Subcutaneous abdominal adipose tissue (tissue), 5 donors: ENCODE data around the gene STARD9.

ENCODE experiments used
- H3K27ac ChIP-seq: one replicate; pipeline ENCODE4 v1.7.0; 2013; ENCODE audit warnings: low read depth, mild to moderate bottlenecking, inconsistent platforms, low read length, moderate library complexity
- H3K27me3 ChIP-seq, 5 donors: one replicate each; pipeline ENCODE4 v1.7.0; 2013; ENCODE audit warnings: low read length in 5 of 5, inconsistent platforms in 1 of 5; ENCODE audit not compliant: control insufficient read depth in 5 of 5, insufficient read depth in 4 of 5
- H3K36me3 ChIP-seq, 5 donors: one replicate each; pipeline ENCODE4 v1.7.0; 2013; ENCODE audit warnings: low read length in 5 of 5; ENCODE audit not compliant: control insufficient read depth in 5 of 5, insufficient read depth in 5 of 5
- H3K4me1 ChIP-seq, 5 donors: one replicate each; pipeline ENCODE4 v1.7.0; 2013; ENCODE audit warnings: low read length in 5 of 5, mild to moderate bottlenecking in 3 of 5, moderate library complexity in 1 of 5; ENCODE audit not compliant: control insufficient read depth in 5 of 5, insufficient read depth in 5 of 5
- H3K4me3 ChIP-seq, 5 donors: one replicate each; pipeline ENCODE4 v1.7.0; 2013; ENCODE audit warnings: low read length in 5 of 5, low read depth in 1 of 5
- H3K9ac ChIP-seq, 5 donors: one replicate each; pipeline ENCODE4 v1.7.0; 2013; ENCODE audit warnings: low read length in 5 of 5, mild to moderate bottlenecking in 4 of 5, moderate library complexity in 3 of 5
- H3K9me3 ChIP-seq, 5 donors: one replicate each; pipeline ENCODE4 v1.7.0; 2013; ENCODE audit warnings: low read length in 5 of 5; ENCODE audit not compliant: control insufficient read depth in 5 of 5
- donor health status: healthy.
- donor health status: healthy.
- donor health status: healthy.
- donor health status: healthy.
- donor health status: healthy.

Gene STARD9

DNA sequence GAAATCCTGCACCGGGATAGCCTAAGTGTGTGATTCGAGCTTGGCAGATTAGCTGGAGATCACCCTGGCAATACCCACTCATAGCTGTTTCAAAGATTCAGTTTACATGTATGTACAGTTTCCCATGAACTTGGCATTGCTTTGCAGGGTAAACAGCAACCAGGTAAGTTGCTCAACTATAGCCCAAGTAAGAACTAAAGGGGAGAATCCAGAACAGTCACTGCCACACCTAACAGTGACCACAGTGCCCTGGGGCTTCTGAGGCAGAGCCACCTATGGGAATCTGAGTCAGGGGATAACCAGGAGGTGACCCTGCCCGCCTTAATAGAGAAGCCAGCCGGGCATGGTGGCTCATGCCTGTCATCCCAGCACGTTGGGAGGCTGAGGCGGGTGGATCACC lies 145.6 kb downstream of the STARD9 start:
- Histone ChIP-seq H3K36me3 (peaks cover 2 to 87% (median 80%) of the 10 kb centered on the region in 5 donors), H3K9ac (no peak overlapping the region), H3K4me1 (no peaks in the 10 kb centered on the region), H3K27ac (no peak overlapping the region), H3K4me3 (no peak overlapping the region), H3K27me3 (no peaks in the 10 kb centered on the region), H3K9me3 (no peaks in the 10 kb centered on the region)

DNA sequence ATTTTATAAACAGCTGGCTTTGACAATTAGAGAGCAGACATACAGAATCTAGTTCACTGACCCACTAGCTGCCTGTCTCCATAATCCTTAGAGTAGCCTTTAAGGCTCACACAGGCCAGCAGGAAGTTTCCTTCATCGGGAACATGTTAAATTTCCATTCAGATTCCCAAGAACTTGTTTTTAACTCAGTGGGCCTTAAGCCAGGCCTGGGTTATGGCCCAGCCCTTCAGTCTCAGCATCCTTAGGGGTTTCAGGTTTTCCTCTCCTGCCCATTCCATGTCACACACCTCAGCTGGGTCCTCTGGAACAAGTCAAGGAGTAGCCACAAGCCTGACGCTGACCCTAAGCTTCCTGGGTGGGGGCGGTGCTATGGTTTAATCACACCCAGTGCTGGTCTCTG lies 146.5 kb downstream of the STARD9 start:
- no peak overlapping the region for H3K27ac ChIP-seq
- H3K27me3 ChIP-seq = no peaks in the 10 kb centered on the region
- H3K9me3 ChIP-seq = no peaks in the 10 kb centered on the region
- H3K9ac ChIP-seq = no peak overlapping the region
- H3K4me1 ChIP-seq = no peaks in the 10 kb centered on the region
- peaks cover 7 to 91% (median 83%) of the 10 kb centered on the region in 5 donors for H3K36me3 ChIP-seq
- no peak overlapping the region for H3K4me3 ChIP-seq

DNA sequence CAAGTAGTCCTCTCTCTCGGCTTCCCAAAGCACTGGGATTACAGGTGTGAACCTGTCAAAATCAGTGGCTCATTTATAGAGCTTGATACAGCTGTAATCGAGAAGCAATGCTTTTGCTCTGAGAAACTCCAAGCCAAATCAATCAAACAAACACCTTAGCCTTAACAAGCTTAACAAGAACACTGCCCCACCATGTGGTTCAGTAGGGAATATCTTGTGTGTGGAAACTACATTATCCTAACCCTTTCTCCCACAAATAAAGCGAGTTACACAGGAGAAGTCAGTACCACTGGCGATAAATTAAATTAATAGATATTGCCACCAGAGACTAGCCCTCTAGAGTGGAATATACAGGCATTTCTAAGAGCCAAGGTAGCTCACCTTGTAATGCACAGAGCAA lies 147.7 kb downstream of the STARD9 start:
- Histone ChIP-seq H3K9me3 (no peaks in the 10 kb centered on the region), H3K4me3 (no peak overlapping the region), H3K4me1 (no peaks in the 10 kb centered on the region), H3K27ac (no peak overlapping the region), H3K27me3 (no peaks in the 10 kb centered on the region), H3K36me3 (peaks cover 9 to 94% (median 83%) of the 10 kb centered on the region in 5 donors), H3K9ac (no peak overlapping the region)

DNA sequence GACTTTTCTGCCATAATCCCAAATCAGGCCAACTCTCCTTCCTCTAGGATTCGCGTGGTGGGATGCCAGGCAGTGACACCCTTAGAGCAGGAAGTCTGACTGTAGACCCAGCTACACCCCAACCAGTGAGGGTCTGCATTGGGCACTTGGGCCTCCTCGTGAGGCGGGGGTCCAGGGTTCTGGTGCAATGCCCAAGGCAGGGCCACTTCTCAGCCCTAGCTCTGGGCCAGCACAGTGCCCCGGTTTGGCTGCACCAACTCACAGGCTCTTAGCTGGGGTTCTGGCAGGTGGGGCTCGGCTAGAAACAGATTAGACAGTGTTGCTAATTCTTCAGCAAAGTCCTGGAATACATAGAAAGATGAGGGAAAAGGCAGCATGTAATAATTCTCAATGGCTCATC lies 148.9 kb downstream of the STARD9 start:
- Histone ChIP-seq H3K36me3 (peaks cover 9 to 94% (median 83%) of the 10 kb centered on the region in 5 donors), H3K4me3 (no peak overlapping the region), H3K9me3 (no peaks in the 10 kb centered on the region), H3K27me3 (no peaks in the 10 kb centered on the region), H3K4me1 (no peaks in the 10 kb centered on the region), H3K9ac (no peak overlapping the region), H3K27ac (no peak overlapping the region)

DNA sequence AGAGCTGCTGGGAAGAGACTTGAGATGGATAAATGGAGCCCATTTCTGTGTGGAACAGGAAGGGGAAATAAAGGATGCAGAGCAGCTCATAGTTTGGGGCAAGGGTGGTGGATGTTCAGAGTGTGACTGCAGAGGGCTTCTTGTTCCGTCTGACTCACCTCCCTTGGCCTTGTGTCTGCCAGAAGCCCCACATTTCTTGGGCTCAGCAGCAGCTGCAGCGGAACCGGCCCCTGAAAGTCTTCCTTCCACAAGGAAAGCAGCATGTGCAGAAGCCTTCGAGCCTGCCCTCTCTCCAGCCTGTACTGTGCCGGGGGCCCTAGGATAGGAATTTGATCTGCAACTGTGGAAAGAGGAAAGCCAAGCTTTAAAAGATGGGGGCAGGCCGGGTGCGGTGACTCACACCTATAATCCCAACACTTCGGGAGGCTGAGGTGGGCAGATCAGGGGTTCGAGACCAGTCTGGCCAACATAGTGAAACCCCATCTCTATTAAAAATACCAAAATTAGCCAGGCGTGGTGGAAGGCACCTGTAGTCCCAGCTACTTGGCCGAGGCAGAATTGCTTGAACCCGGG lies 150.0 kb downstream of the STARD9 start:
- no peaks in the 10 kb centered on the region for H3K9me3 ChIP-seq
- no peak overlapping the region for H3K4me3 ChIP-seq
- H3K27me3 ChIP-seq = no peaks in the 10 kb centered on the region
- no peaks in the 10 kb centered on the region for H3K4me1 ChIP-seq
- H3K36me3 ChIP-seq = peaks cover 9 to 93% (median 84%) of the 10 kb centered on the region in 5 donors
- H3K27ac ChIP-seq = no peak overlapping the region
- H3K9ac ChIP-seq = no peak overlapping the region

DNA sequence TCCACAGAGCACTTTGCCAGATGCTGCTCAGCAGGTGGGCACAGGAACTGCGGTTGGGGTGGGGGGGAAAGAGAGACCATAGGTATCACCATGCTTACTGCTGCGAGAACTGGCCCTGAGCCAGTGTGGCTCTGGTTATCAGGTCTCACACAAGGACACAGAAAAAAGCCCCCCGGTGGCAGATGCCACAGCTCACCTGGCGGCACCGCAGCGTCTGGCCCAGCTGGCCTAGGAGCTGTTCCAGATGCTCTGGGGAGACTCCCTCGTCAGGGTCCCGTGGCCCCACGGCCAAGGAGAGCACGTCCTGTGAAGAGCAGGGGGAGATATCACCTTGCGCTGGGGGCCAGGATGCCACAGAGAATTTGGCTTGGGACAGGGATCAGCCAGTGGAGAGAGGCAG lies 150.7 kb downstream of the STARD9 start:
- Histone ChIP-seq H3K27ac (no peak overlapping the region), H3K9me3 (no peaks in the 10 kb centered on the region), H3K27me3 (no peaks in the 10 kb centered on the region), H3K9ac (no peak overlapping the region), H3K4me1 (no peaks in the 10 kb centered on the region), H3K36me3 (peaks cover 9 to 96% (median 86%) of the 10 kb centered on the region in 5 donors), H3K4me3 (no peak overlapping the region)

DNA sequence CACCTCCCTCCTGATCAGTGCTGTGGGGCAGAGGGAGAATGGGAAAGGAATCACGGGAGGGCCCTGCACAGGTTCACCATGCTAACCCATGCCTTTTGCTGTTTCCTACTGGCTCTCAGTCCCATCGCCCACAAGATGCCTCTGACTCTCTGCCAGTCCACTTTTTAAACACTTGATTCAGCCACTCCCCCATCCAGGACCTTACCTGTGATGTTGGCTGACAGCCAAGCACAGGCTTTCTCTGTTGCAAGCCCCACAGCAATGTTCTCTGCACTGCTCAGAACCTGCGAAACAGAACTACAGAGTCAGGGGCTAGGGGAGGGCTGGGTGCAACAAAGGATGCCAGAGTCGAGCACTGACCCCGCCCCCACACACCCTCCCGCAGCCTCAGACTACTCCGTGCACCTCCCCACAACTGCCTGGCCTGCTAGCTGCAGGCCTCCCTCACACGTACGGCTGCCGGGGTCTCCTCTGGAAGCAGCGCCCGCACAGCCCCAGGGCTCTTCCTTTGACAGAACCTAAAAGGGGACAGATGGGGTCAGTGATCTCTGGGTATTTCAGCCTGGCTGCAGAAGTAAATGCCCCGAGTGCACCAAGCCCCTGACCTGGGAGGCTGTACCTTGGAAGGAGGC lies 152.5 kb downstream of the STARD9 start:
- H3K4me3 ChIP-seq = no peak overlapping the region
- no peak overlapping the region for H3K27ac ChIP-seq
- no peaks in the 10 kb centered on the region for H3K9me3 ChIP-seq
- no peaks in the 10 kb centered on the region for H3K27me3 ChIP-seq
- H3K4me1 ChIP-seq = no peaks in the 10 kb centered on the region
- H3K36me3 ChIP-seq = peaks cover 11 to 99% (median 95%) of the 10 kb centered on the region in 5 donors
- no peak overlapping the region for H3K9ac ChIP-seq

DNA sequence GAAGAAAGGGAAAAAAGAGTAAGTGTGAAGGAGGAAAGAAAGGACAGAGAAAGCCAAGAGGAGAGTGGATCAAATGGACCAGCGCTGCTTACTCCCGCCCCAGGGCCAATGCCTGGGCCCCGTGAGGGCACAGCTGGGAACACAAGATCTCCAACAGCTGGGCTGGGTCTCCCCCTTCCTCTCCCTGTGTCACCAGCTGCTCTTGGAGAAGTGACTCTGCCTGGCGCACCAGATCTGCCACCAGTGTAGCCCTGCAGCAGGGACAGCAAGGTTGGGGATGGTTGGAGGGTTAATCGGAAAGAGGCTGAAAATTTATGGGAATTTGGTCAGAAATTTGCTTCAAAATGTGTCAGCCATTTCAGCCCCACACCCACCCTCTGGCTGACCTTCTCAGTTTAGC lies 153.2 kb downstream of the STARD9 start:
- peaks cover 11 to 98% (median 92%) of the 10 kb centered on the region in 5 donors for H3K36me3 ChIP-seq

DNA sequence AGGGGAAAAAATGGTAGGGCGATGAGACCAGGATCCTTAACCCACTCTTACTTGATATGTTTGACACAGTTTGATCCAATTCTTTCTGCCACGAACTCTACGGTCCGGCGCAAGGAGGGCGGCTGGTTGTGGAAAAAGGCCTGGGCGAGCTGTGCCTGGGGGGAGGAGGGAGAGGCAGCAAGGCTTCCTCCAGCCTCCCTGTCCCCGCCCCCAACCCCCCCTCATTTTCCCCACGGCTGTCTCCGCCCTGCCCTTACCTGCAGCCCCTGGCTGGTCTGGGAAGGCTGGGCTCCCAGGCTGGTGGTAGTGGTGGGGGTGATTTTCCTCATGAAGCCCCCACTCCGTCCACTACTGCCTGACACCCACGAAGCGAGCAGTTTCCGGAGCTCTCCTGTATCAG lies 153.6 kb downstream of the STARD9 start:
- Histone ChIP-seq H3K9me3 (no peaks in the 10 kb centered on the region), H3K36me3 (peaks cover 10 to 98% (median 93%) of the 10 kb centered on the region in 5 donors), H3K9ac (no peak overlapping the region), H3K27ac (no peak overlapping the region), H3K4me3 (no peak overlapping the region), H3K27me3 (no peaks in the 10 kb centered on the region), H3K4me1 (no peaks in the 10 kb centered on the region)

More for the DNA sequence above, 153.2 kb downstream of the STARD9 start:
- Histone ChIP-seq H3K9ac (no peak overlapping the region), H3K4me3 (no peak overlapping the region), H3K27ac (no peak overlapping the region), H3K27me3 (no peaks in the 10 kb centered on the region), H3K9me3 (no peaks in the 10 kb centered on the region), H3K4me1 (no peaks in the 10 kb centered on the region)

DNA sequence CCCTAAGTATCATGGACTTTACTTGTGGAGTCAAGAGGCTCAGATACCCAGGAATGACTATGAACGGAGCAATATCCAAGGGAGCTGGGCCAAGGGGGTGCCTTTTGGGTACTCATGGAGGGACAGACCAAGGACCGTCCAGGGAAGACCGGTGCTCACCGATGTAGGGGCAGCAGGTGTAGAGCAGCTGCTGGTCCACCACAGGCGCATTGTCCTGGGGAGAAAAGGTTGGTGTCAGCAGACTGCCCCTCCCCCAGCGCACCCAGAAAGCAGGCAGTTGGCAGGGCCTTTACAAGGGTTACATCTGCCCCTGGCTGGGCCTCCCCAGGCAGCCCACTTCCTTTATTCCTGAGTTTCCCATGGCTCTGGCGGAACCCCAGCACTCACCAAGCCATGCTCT lies 154.0 kb downstream of the STARD9 start:
- Histone ChIP-seq H3K9ac (no peak overlapping the region), H3K9me3 (no peaks in the 10 kb centered on the region), H3K27ac (no peak overlapping the region), H3K4me3 (no peak overlapping the region), H3K27me3 (no peaks in the 10 kb centered on the region), H3K36me3 (peaks cover 9 to 98% (median 92%) of the 10 kb centered on the region in 5 donors), H3K4me1 (no peaks in the 10 kb centered on the region)
